Hepatocyte (in vitro differentiated cells): ENCODE measurements around the gene SCD5. TPM values are rescaled to one million over a fixed set of nuclear protein-coding genes. Genes with fewer than 3 reads are reported as not detected.
"Not testable (repeated sequence)": the region's sequence is repeated elsewhere in the genome, so short reads cannot be mapped to it uniquely, and the experiment has no call there.

Experiments
- DNase-seq: peaks from one replicate; pipeline ENCODE4 v3.0.0-alpha.2; 2016; ENCODE audit warnings: low spot score
- H2AFZ ChIP-seq: fragments of 200-600 bp; sonication (generic); 2 replicates; pipeline ENCODE4 v1.6.0; 2016; ENCODE audit warnings: antibody characterized with exemption, mild to moderate bottlenecking
- H3K27ac ChIP-seq: fragments of 200-600 bp; sonication (generic); 2 replicates; pipeline ENCODE4 v1.5.1; 2016; ENCODE audit warnings: mild to moderate bottlenecking
- H3K27me3 ChIP-seq: fragments of 200-600 bp; sonication (generic); 2 replicates; pipeline ENCODE4 v1.6.1; 2016
- H3K36me3 ChIP-seq: fragments of 200-600 bp; sonication (generic); replicated peaks from 2 replicates; pipeline ENCODE4 v1.5.1; 2016; ENCODE audit warnings: low read depth; ENCODE audit not compliant: insufficient read depth
- H3K4me1 ChIP-seq: fragments of 200-600 bp; sonication (generic); 2 replicates; pipeline ENCODE4 v1.5.1; 2016; ENCODE audit warnings: mild to moderate bottlenecking, moderate library complexity; ENCODE audit not compliant: insufficient read depth
- H3K4me2 ChIP-seq: fragments of 200-600 bp; sonication (generic); 2 replicates; pipeline ENCODE4 v1.6.0; 2016
- H3K4me3 ChIP-seq: fragments of 200-600 bp; sonication (generic); 2 replicates; pipeline ENCODE4 v1.5.1; 2016; ENCODE audit warnings: mild to moderate bottlenecking
- H3K79me2 ChIP-seq: fragments of 200-600 bp; sonication (generic); 2 replicates; pipeline ENCODE4 v1.6.0; 2017; ENCODE audit warnings: mild to moderate bottlenecking
- H3K9me2 ChIP-seq: fragments of 200-600 bp; sonication (generic); replicated peaks from 2 replicates; pipeline ENCODE4 v1.6.0; 2017; ENCODE audit warnings: mild to moderate bottlenecking; ENCODE audit not compliant: insufficient read depth
- H3K9me3 ChIP-seq: fragments of 200-600 bp; sonication (generic); 2 replicates; pipeline ENCODE4 v1.5.1; 2016; ENCODE audit warnings: low read depth, mild to moderate bottlenecking
- H4K20me1 ChIP-seq: fragments of 200-600 bp; sonication (generic); 2 replicates; pipeline ENCODE4 v1.6.0; 2016; ENCODE audit warnings: mild to moderate bottlenecking; ENCODE audit not compliant: insufficient read depth, poor library complexity, severe bottlenecking
- EZH2 ChIP-seq: fragments of 200-600 bp; sonication (generic); IDR thresholded peaks from 2 replicates; pipeline ENCODE4 v1.6.1; 2016; ENCODE audit warnings: antibody characterized with exemption, mild to moderate bottlenecking, borderline replicate concordance
- EZH2phosphoT487 ChIP-seq: fragments of 200-600 bp; sonication (generic); IDR thresholded peaks from one replicate; pipeline ENCODE4 v1.6.1; 2018; ENCODE audit warnings: antibody characterized with exemption, mild to moderate bottlenecking, low read depth, moderate library complexity; ENCODE audit not compliant: unreplicated experiment, severe bottlenecking
- WGBS: methylation state at CpG from one replicate; pipeline ENCODE4 v1.1.6; 2016; ENCODE audit warnings: low lambda C conversion rate; ENCODE audit errors: missing lambda C conversion rate; 5-methylcytosine and 5-hydroxymethylcytosine counted together
- polyA plus RNA-seq: library from polyadenylated mRNA; unstranded; fragments of >200 nt; fragmentation: Nextera tagmentation; extraction: Ambion mirVana; gene quantifications from 2 replicates; pipeline ENCODE4 v1.2.1, GENCODE V29; 2016
- total RNA-seq: library from RNA; depleted of rRNA; stranded (reverse); fragments of >200 nt; gene quantifications from 2 replicates; pipeline ENCODE4 v1.2.3, GENCODE V29; 2014
- TF ChIP-seq, protein P1 (sequence below): fragments of 200-600 bp; sonication (generic); IDR thresholded peaks from 2 replicates; pipeline ENCODE4 v1.5.1; 2016; ENCODE audit warnings: antibody characterized with exemption, mild to moderate bottlenecking; ENCODE audit not compliant: poor library complexity

The SCD5 gene
- total and polyA plus RNA-seq, 2 experiments from 2014 or later, result 6.4 to 19.2 TPM

- no peak overlapping the region for H2AFZ ChIP-seq
- no peaks in the 10 kb centered on the region for H3K9me2 ChIP-seq
- no peaks in the 10 kb centered on the region for H3K9me3 ChIP-seq
- H4K20me1 ChIP-seq, result no peaks in the 10 kb centered on the region
- no peak overlapping the region for H3K4me2 ChIP-seq
- H3K27me3 ChIP-seq, result no peaks in the 10 kb centered on the region
- peaks cover 2% of the 10 kb centered on the region for H3K79me2 ChIP-seq
- no peaks in the 10 kb centered on the region for H3K36me3 ChIP-seq
- no peak overlapping the region for H3K4me3 ChIP-seq
- no peaks in the 10 kb centered on the region for H3K4me1 ChIP-seq
- no peak overlapping the region for H3K27ac ChIP-seq
- 49% methylated on average over 2 of the region's 2 CpGs for WGBS
- DNase-seq, result no peak
- TF ChIP-seq EZH2phosphoT487 (no peak), EZH2 (no peak)
- TF ChIP-seq, protein P1, sequence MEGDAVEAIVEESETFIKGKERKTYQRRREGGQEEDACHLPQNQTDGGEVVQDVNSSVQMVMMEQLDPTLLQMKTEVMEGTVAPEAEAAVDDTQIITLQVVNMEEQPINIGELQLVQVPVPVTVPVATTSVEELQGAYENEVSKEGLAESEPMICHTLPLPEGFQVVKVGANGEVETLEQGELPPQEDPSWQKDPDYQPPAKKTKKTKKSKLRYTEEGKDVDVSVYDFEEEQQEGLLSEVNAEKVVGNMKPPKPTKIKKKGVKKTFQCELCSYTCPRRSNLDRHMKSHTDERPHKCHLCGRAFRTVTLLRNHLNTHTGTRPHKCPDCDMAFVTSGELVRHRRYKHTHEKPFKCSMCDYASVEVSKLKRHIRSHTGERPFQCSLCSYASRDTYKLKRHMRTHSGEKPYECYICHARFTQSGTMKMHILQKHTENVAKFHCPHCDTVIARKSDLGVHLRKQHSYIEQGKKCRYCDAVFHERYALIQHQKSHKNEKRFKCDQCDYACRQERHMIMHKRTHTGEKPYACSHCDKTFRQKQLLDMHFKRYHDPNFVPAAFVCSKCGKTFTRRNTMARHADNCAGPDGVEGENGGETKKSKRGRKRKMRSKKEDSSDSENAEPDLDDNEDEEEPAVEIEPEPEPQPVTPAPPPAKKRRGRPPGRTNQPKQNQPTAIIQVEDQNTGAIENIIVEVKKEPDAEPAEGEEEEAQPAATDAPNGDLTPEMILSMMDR, result no peak
Observed at GRCh38 chr4:82820689-82821088, 22.1 kb upstream of the SCD5 start.

DNA sequence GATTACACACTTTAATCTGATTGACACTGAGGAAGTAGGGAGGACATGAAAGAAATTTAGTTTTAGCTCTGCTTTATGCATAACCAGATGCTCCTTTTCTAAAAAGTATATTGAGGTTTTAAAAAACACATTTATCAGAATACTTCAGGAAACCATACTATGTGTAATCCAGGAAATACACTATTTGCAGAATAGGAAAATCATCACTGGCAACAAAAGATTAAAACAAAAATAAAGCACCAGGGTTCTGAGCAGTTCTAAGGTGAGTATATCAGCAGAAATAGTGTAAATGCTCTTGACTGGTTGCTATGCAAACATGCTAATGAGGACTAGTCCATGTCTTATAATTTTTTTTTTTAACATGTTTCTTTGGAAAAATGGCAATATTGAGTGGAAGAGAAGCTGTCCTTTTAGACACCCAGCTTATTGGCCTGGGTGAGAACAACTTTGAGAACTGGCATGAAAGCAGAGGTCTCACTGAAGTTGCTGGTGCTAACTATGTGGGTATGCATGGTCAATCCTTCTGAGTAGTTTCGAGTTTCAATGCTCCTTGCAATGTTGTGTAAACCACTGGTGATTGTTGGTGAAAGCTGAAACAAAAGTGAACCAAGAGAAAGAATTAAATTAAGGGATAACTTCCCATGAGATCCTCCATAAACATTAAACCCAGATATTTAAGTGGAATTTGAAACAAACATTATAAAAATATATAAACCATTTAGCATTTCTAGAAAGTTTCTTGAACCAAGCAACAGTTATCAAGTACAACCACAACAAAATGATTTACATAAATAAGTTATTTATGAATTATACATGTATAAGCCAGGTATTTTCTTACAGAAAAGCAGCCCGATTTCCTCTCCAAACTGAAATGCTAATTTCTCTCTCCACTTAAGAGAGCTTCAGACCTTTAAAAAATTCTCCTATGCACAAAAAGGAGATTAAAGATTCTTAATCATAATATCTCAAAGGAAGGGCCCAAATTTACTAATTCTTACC is 20.4 kb upstream of the SCD5 start:
- no peak overlapping the region for H3K4me2 ChIP-seq
- no peaks in the 10 kb centered on the region for H3K36me3 ChIP-seq
- H3K27ac ChIP-seq, result no peak overlapping the region
- no peaks in the 10 kb centered on the region for H3K9me3 ChIP-seq
- no peak for TF ChIP-seq EZH2phosphoT487
- no peak for DNase-seq
- H2AFZ ChIP-seq, result no peak overlapping the region
- H3K4me1 ChIP-seq, result no peaks in the 10 kb centered on the region
- no peaks in the 10 kb centered on the region for H3K9me2 ChIP-seq
- no peaks in the 10 kb centered on the region for H4K20me1 ChIP-seq
- H3K79me2 ChIP-seq, result peaks cover 2% of the 10 kb centered on the region
- H3K27me3 ChIP-seq, result no peaks in the 10 kb centered on the region
- WGBS, result 95% methylated on average over 2 of the region's 2 CpGs
- H3K4me3 ChIP-seq, result no peak overlapping the region

GRCh38 chr4:82816874-82817273 is 18.3 kb upstream of the SCD5 start:
- H3K79me2 ChIP-seq, H3K27me3 ChIP-seq, H4K20me1 ChIP-seq, H3K9me3 ChIP-seq, H3K4me1 ChIP-seq, H3K4me2 ChIP-seq, H3K4me3 ChIP-seq, H3K36me3 ChIP-seq, H2AFZ ChIP-seq, DNase-seq, H3K9me2 ChIP-seq, H3K27ac ChIP-seq: not testable (repeated sequence)
- 98% methylated on average over 6 of the region's 6 CpGs for WGBS

DNA sequence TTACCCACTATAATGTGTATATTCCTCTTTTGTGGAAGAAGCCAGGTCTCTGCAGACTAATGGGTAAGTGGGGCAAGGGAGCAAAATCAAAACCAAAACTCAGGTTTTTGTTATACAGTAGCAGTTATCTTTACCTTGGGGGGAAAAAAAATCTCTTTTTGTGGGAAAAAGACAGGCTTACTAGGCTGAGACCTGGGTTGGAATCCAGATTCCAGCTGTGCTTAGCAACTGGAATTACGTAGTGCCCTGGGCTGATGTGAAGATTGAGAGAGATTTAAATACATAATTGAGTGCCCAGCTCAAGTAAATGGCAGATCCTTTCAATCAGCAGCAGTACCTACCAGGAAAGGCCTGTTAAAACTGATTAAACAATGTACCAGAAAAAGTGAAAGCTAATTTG is 15.4 kb upstream of the SCD5 start:
- no peaks in the 10 kb centered on the region for H3K36me3 ChIP-seq
- H3K9me2 ChIP-seq, result no peaks in the 10 kb centered on the region
- DNase-seq, result no peak
- TF ChIP-seq, protein P1, result no peak
- TF ChIP-seq EZH2, result no peak
- no peak for TF ChIP-seq EZH2phosphoT487
- H3K79me2 ChIP-seq, result no peaks in the 10 kb centered on the region
- no peaks in the 10 kb centered on the region for H4K20me1 ChIP-seq
- H3K9me3 ChIP-seq, result no peaks in the 10 kb centered on the region
- no peak overlapping the region for H3K27ac ChIP-seq
- H3K27me3 ChIP-seq, result no peaks in the 10 kb centered on the region
- no peak overlapping the region for H3K4me2 ChIP-seq
- no peak overlapping the region for H2AFZ ChIP-seq
- WGBS, result 57% methylated on average over 1 of the region's 1 CpG
- no peak overlapping the region for H3K4me3 ChIP-seq
- no peaks in the 10 kb centered on the region for H3K4me1 ChIP-seq
